Measurements from ENCODE around the gene PGM1. TPM values are rescaled to one million over a fixed set of nuclear protein-coding genes. Genes with fewer than 3 reads are reported as not detected.

Gene PGM1
- total and polyA plus RNA-seq, 2 donors (not counting 3 experiments of a cell fraction or from before 2014, with no cell fraction given), result 9.3 to 21.0 TPM

- dilution Hi-C loops (cut with MboI; ENCODE audit: extremely low pct_ligation_motif_present, low sequenced_read_pairs), result loop anchor here (25.0 kb wide), 1 partner anchor 451 kb away; no protein-coding TSS in a partner anchor
- Histone ChIP-seq H3K4me3 (replicated peaks in 1 of 3; ENCODE audit: insufficient read depth in 1 of 3, low read depth in 1 of 3, low read length in 3 of 3) (no peak overlapping the region), H3K9me3 (replicated peaks; ENCODE audit: control insufficient read depth, insufficient read depth, low read length) (no peaks in the 10 kb centered on the region), H2AFZ (ENCODE audit: low read depth, low read length) (no peak overlapping the region), H3K79me2 (ENCODE audit: control insufficient read depth, insufficient read depth, low read length) (no peaks in the 10 kb centered on the region), H3K4me1 (ENCODE audit: control insufficient read depth, extremely low read depth, insufficient read depth, low read length) (no peaks in the 10 kb centered on the region), H3K4me2 (ENCODE audit: insufficient read depth, low read length) (no peak overlapping the region), H3K36me3 (ENCODE audit: control insufficient read depth in 2 of 2, extremely low read depth in 1 of 2, insufficient read depth in 2 of 2, low read length in 2 of 2) (no peaks in the 10 kb centered on the region), H3K9me1 (replicated peaks; ENCODE audit: control insufficient read depth, extremely low read depth, insufficient read depth, low read length) (no peaks in the 10 kb centered on the region), H3K27me3 (ENCODE audit: control insufficient read depth in 2 of 2, insufficient read depth in 2 of 2, low read length in 2 of 2) (no peaks in the 10 kb centered on the region), H3K27ac (ENCODE audit: insufficient read depth, low read depth, low read length) (no peak overlapping the region), H4K20me1 (replicated peaks; ENCODE audit: control insufficient read depth, extremely low read depth, insufficient read depth, low read length) (no peaks in the 10 kb centered on the region), H3K9ac (replicated peaks; ENCODE audit: extremely low read depth, insufficient read depth, low read length) (no peak overlapping the region)
- intact Hi-C loops (cut with micrococcal nuclease), result no loop called here
- DNase-seq (ENCODE audit: low read depth, low spot score), result no peak
- ChIA-PET POLR2A (no interaction called here), CTCF (no interaction called here)
- no peak for TF ChIP-seq MAX (IDR thresholded peaks at IDR 0.05; ENCODE audit: insufficient read depth, insufficient read length)
- TF ChIP-seq MYC (IDR thresholded peaks at IDR 0.05; ENCODE audit: low read depth, low read length), result no peak
- no peak for TF ChIP-seq JUN (IDR thresholded peaks at IDR 0.05; ENCODE audit: borderline replicate concordance, insufficient read depth, insufficient read length, low read depth)
- no peak for TF ChIP-seq GATA2 (IDR thresholded peaks at IDR 0.05; ENCODE audit: insufficient read depth, insufficient read length, low read depth, low read length)
- no peak for TF ChIP-seq POLR2A (IDR thresholded peaks at IDR 0.05; ENCODE audit: low read depth, low read length)
- TF ChIP-seq EZH2 (IDR thresholded peaks at IDR 0.05; ENCODE audit: borderline replicate concordance, low read depth, low read length, severe bottlenecking), result no peak
- TF ChIP-seq POLR2AphosphoS5 (IDR thresholded peaks at IDR 0.05; ENCODE audit: insufficient read depth, low read depth, low read length), result no peak
- no peak for TF ChIP-seq FOS (IDR thresholded peaks at IDR 0.05; ENCODE audit: borderline replicate concordance, insufficient read depth, low read length)
- BruUV-seq (replicated peaks), result no TSS peak
- FAIRE-seq, result no peak
These were observed 93.5 kb downstream of the PGM1 start for GRCh38 chr1:63686696-63687095.

Data from endothelial cell of umbilical vein (primary cell).